Calu3 (cell line): Measurements from ENCODE around the gene ACTA1. TPM values are rescaled to one million over a fixed set of nuclear protein-coding genes. Genes with fewer than 3 reads are reported as not detected.
"Not testable (repeated sequence)": the region's sequence is repeated elsewhere in the genome, so short reads cannot be mapped to it uniquely, and the experiment has no call there.

Experiments
- BruUV-seq: library from RNA; stranded (reverse); fragments of 400-500 nt; replicated peaks from 2 replicates; lab custom pipeline; 2021; lab: Mats Ljungman, UMichigan
- CTCF ChIA-PET: fragments of 300-600 bp; sonication (Branson Sonifier 250); formaldehyde crosslinking; loops from one replicate; lab custom pipeline; 2022; ENCODE audit warnings: antibody characterized with exemption; lab: Charles Lee
- DNase-seq: peaks from one replicate; pipeline ENCODE4 v3.0.0; 2022
- H3K27ac Mint-ChIP-seq: one replicate; pipeline ENCODE4 v1.8.0; 2022; ENCODE audit warnings: mixed read lengths; ENCODE audit not compliant: unreplicated experiment
- H3K27me3 Mint-ChIP-seq: one replicate; pipeline ENCODE4 v1.8.0; 2022; ENCODE audit warnings: mixed read lengths; ENCODE audit not compliant: unreplicated experiment
- H3K36me3 Mint-ChIP-seq: one replicate; pipeline ENCODE4 v1.8.0; 2022; ENCODE audit warnings: mild to moderate bottlenecking, moderate library complexity, mixed read lengths; ENCODE audit not compliant: insufficient read depth, unreplicated experiment
- H3K4me1 Mint-ChIP-seq: one replicate; pipeline ENCODE4 v1.8.0; 2022; ENCODE audit warnings: mild to moderate bottlenecking, low read depth, mixed read lengths; ENCODE audit not compliant: unreplicated experiment
- H3K4me3 Mint-ChIP-seq: one replicate; pipeline ENCODE4 v1.8.0; 2022; ENCODE audit warnings: mild to moderate bottlenecking, low read depth, moderate library complexity, mixed read lengths; ENCODE audit not compliant: unreplicated experiment
- H3K9me3 Mint-ChIP-seq: one replicate; pipeline ENCODE4 v1.8.0; 2022; ENCODE audit warnings: low read depth, mixed read lengths; ENCODE audit not compliant: unreplicated experiment
- CTCF ChIP-seq: fragments of 200-600 bp; IDR thresholded peaks from one replicate; pipeline ENCODE4 v1.8.0; 2022; ENCODE audit warnings: antibody characterized with exemption; ENCODE audit not compliant: unreplicated experiment
- intact Hi-C: fragments of 100-400 bp; cut with micrococcal nuclease; formaldehyde crosslinking; loops from one replicate; pipeline ENCODE4 v1.10.0; 2022; ENCODE audit not compliant: unreplicated experiment
- total RNA-seq: library from RNA; stranded (reverse); gene quantifications from 2 replicates; pipeline ENCODE4 v1.2.3, GENCODE V29; 2022

The ACTA1 gene
- total RNA-seq, 1 experiment from 2014 or later, result 0.45 TPM

- no peak for TF ChIP-seq CTCF
- CTCF ChIA-PET, result no interaction called here
- BruUV-seq, result no TSS peak
- Mint-ChIP-seq H3K4me3 (no peak overlapping the region), H3K36me3 (peaks cover 5% of the 10 kb centered on the region), H3K4me1 (no peaks in the 10 kb centered on the region), H3K27ac (no peak overlapping the region), H3K27me3 (peaks cover 67% of the 10 kb centered on the region), H3K9me3 (no peaks in the 10 kb centered on the region)
- no peak for DNase-seq
- intact Hi-C loops, result no loop called here
Measured at GRCh38 chr1:229425564-229426159, 8.2 kb downstream of the ACTA1 start.

DNA sequence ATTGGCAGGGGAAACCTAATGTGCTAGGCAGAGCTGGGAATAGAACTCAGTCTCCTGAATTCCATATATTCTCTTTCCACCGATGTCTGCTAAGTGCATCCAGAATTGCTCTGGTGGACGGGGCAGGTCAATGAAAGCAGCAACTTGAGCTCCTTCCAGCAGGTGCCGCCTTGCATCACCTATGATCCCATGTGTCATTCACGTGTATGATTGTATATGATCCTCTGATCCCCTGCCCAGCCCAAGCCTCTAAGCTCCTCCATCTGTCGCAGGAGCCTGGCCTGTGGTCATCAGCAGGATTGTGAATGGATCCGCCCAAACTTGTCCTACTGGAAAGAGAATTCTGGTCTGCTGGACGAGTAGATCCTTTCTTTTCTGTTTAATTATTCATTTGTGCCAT, 13.1 kb downstream of the ACTA1 start:
- Mint-ChIP-seq H3K36me3 (no peaks in the 10 kb centered on the region), H3K9me3 (no peaks in the 10 kb centered on the region), H3K27me3 (peaks cover 33% of the 10 kb centered on the region), H3K27ac (no peak overlapping the region), H3K4me3 (no peak overlapping the region), H3K4me1 (no peaks in the 10 kb centered on the region)
- CTCF ChIA-PET, result interaction anchor here (1.0 to 1.3 kb wide), 4 partner anchors 17 to 61 kb away, joined by 3 to 8 read pairs (median 3); no protein-coding TSS in a partner anchor
- DNase-seq, result peak; percentile 25
- no TSS peak for BruUV-seq
- peak; percentile 34 for TF ChIP-seq CTCF
- intact Hi-C loops, result no loop called here

DNA sequence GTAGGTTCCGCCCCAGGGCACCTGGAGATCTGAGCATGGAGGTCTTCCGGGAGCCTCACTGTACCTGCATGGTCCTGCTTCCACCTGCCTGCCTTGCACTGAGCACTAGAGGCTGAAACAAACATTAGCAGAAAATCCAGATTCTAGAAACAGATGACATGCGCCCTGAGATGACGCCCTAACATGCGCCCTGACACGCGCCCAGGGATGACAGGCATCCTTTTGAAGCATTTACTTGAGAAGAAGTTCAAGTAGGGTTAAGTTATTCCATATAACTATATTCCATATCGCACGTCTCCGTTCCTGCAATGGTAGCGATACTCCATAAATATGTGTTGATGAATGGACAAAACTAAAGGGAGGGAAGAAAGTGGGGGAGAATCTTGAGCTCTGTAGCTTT, 13.7 kb downstream of the ACTA1 start:
- Mint-ChIP-seq H3K4me1 (no peaks in the 10 kb centered on the region), H3K9me3 (no peaks in the 10 kb centered on the region), H3K27me3 (peaks cover 27% of the 10 kb centered on the region), H3K36me3 (no peaks in the 10 kb centered on the region), H3K27ac (no peak overlapping the region), H3K4me3 (no peak overlapping the region)
- intact Hi-C loops, result no loop called here
- DNase-seq, result no peak
- no peak for TF ChIP-seq CTCF
- CTCF ChIA-PET, result interaction anchor here (1.0 to 1.1 kb wide), 3 partner anchors 16 to 62 kb away, joined by 3 to 8 read pairs (median 3); no protein-coding TSS in a partner anchor
- BruUV-seq, result no TSS peak

GRCh38 chr1:229418586-229418985, 15.3 kb downstream of the ACTA1 start:
- H3K9me3 Mint-ChIP-seq, DNase-seq, H3K4me3 Mint-ChIP-seq, H3K4me1 Mint-ChIP-seq, BruUV-seq, intact Hi-C loops, H3K36me3 Mint-ChIP-seq, H3K27ac Mint-ChIP-seq: not testable (repeated sequence)
- H3K27me3 Mint-ChIP-seq, result peaks cover 12% of the 10 kb centered on the region
- CTCF ChIA-PET, result interaction anchor here (0.7 kb wide), 1 partner anchor 27 kb away, joined by 4 read pairs; no protein-coding TSS in a partner anchor

GRCh38 chr1:229412810-229413209, 21.1 kb downstream of the ACTA1 start:
- intact Hi-C loops, H3K4me3 Mint-ChIP-seq: not testable (repeated sequence)

More at GRCh38 chr1:229412810-229413209, 21.1 kb downstream of the ACTA1 start:
- DNase-seq, H3K4me1 Mint-ChIP-seq, H3K36me3 Mint-ChIP-seq, CTCF ChIA-PET, BruUV-seq, H3K9me3 Mint-ChIP-seq, H3K27ac Mint-ChIP-seq: not testable (repeated sequence)
- H3K27me3 Mint-ChIP-seq, result peaks cover 32% of the 10 kb centered on the region
